BE2C (cell line): ENCODE results near the gene SARDH.

ENCODE experiments used
- DNase-seq: peaks from one replicate; pipeline ENCODE4 v3.0.0-alpha.2; 2020
- H3K27me3 ChIP-seq: fragments of 250-450 bp; sonication (Bioruptor Pico); 2 replicates; pipeline ENCODE4 v1.5.1; 2020; ENCODE audit warnings: mild to moderate bottlenecking
- H3K36me3 ChIP-seq: fragments of 250-450 bp; sonication (Bioruptor Pico); 2 replicates; pipeline ENCODE4 v1.5.1; 2020; ENCODE audit warnings: mild to moderate bottlenecking
- H3K4me1 ChIP-seq: fragments of 250-450 bp; sonication (Bioruptor Pico); 2 replicates; pipeline ENCODE4 v1.5.1; 2020
- H3K4me3 ChIP-seq: 2 replicates; pipeline ENCODE4 v1.5.1; 2011; ENCODE audit warnings: low read depth, low read length
- H3K9me3 ChIP-seq: fragments of 250-450 bp; sonication (Bioruptor Pico); 2 replicates; pipeline ENCODE4 v1.5.1; 2020
- TF ChIP-seq, protein P1 (sequence below): IDR thresholded peaks from 2 replicates; pipeline ENCODE4 v1.5.1; 2012; ENCODE audit warnings: mild to moderate bottlenecking, low read depth, low read length

The SARDH gene

GRCh38 chr9:133686642-133687575, 51.2 kb downstream of the SARDH start:
- H3K27me3 ChIP-seq, result no peaks in the 10 kb centered on the region

GRCh38 chr9:133685653-133686609, 52.2 kb downstream of the SARDH start:
- Histone ChIP-seq H3K9me3 (no peaks in the 10 kb centered on the region), H3K4me1 (peaks cover 24% of the 10 kb centered on the region), H3K4me3 (no peak overlapping the region), H3K27me3 (no peaks in the 10 kb centered on the region), H3K36me3 (no peaks in the 10 kb centered on the region)
- TF ChIP-seq, protein P1, sequence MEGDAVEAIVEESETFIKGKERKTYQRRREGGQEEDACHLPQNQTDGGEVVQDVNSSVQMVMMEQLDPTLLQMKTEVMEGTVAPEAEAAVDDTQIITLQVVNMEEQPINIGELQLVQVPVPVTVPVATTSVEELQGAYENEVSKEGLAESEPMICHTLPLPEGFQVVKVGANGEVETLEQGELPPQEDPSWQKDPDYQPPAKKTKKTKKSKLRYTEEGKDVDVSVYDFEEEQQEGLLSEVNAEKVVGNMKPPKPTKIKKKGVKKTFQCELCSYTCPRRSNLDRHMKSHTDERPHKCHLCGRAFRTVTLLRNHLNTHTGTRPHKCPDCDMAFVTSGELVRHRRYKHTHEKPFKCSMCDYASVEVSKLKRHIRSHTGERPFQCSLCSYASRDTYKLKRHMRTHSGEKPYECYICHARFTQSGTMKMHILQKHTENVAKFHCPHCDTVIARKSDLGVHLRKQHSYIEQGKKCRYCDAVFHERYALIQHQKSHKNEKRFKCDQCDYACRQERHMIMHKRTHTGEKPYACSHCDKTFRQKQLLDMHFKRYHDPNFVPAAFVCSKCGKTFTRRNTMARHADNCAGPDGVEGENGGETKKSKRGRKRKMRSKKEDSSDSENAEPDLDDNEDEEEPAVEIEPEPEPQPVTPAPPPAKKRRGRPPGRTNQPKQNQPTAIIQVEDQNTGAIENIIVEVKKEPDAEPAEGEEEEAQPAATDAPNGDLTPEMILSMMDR, result no peak
- DNase-seq, result no peak

More at GRCh38 chr9:133686642-133687575, 51.2 kb downstream of the SARDH start:
- Histone ChIP-seq H3K36me3 (no peaks in the 10 kb centered on the region), H3K9me3 (no peaks in the 10 kb centered on the region), H3K4me3 (no peak overlapping the region), H3K4me1 (peaks cover 30% of the 10 kb centered on the region)
- peak; percentile 24 for DNase-seq
- TF ChIP-seq, protein P1, result no peak

DNA sequence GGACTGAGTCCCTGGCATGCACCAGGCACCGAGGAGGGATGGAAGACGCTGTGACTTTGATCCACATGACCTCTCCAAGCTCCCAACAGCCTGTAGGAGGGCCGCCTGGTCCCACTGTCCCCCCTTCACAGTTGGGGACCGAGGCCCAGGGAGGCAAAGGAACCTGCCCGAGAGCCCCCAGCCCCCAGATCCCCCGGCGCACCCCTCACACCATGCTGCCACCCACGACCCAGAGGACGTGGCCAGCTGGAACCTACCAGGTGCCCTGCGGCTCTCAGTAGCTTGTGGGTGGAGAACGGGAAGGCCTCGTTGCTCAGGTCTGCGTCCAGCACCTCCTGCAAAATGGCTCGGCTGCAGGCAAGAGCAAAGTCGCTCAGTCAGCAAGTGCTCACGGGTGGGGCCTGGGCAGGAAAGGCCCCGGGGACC, 53.2 kb downstream of the SARDH start:
- Histone ChIP-seq H3K4me3 (no peak overlapping the region), H3K4me1 (peaks cover 23% of the 10 kb centered on the region), H3K27me3 (no peaks in the 10 kb centered on the region), H3K36me3 (no peaks in the 10 kb centered on the region), H3K9me3 (no peaks in the 10 kb centered on the region)
- DNase-seq, result no peak
- TF ChIP-seq, protein P1, result no peak

DNA sequence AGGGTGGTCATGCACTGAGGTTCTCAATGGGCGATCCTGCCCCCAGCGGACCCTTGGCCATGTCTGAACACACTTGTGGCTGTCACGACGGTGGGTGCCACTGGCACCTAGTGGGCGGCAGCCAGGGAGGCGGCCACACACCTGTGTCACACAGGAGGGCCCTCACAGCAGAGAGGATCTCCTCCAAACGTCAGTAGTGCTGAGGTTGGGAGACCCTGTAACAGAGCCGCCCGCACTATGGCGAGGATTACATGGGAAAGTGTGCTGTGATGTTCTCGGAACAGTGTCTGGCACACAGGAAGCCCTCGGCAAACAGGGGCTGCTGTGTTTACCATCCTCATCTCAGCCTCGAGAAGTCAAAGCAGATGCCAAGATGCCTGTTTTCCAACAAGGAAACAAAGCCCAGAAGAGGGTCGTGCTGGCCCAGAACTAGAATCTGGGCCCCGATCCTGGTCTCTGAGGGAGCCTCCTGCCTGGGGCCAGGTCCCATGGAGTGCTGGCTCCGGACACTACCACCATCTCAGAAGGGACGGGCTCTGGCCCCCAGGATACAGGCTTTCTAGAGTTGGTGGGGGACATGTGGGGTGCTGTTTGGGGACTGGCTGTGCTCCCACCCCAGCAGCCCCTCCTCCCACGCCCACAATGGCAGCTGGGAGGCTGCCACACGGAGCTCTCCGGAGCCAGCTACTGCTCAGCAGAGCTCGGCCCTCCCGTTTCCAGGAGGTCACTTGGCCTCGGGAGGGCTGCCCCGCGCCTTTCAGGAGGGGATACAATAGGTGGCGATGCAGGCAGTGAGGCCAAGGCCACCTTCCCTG, 53.8 kb downstream of the SARDH start:
- H3K4me3 ChIP-seq, result no peak overlapping the region
- no peak for DNase-seq
- no peaks in the 10 kb centered on the region for H3K36me3 ChIP-seq
- TF ChIP-seq, protein P1, result no peak
- H3K27me3 ChIP-seq, result no peaks in the 10 kb centered on the region
- H3K9me3 ChIP-seq, result no peaks in the 10 kb centered on the region
- peaks cover 27% of the 10 kb centered on the region for H3K4me1 ChIP-seq

DNA sequence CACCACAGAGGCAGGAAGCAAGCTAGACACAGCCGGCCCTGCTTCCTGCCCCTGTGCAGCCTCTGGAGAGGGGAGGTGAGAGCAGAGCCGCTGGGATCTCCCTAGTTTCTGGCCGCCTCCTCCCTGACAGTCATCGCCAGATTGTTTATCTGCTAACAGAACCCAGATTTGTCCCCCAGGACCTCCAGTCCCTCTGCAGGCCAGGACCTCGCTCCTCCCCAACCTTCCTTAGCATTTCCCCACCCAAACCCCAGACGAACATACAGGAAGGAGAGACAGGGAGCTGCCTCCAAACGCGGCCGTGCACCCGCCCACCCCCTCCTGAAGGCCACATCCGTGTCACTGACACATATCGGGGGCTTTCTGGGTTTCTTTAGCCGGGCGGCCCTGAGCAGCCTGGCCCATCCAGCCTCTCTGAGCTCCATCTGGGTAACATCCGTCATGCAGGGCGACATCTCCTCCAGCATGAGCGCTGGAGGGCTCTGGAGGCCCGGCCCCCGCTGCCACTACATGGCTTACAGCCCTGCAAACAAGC, 54.5 kb downstream of the SARDH start:
- Histone ChIP-seq H3K27me3 (no peaks in the 10 kb centered on the region), H3K36me3 (no peaks in the 10 kb centered on the region), H3K4me3 (no peak overlapping the region), H3K9me3 (no peaks in the 10 kb centered on the region), H3K4me1 (peaks cover 34% of the 10 kb centered on the region)
- peak; percentile 77 for DNase-seq
- TF ChIP-seq, protein P1, result no peak
